Measurements from ENCODE around the gene LIPT1.
"Not testable (repeated sequence)": the region's sequence is repeated elsewhere in the genome, so short reads cannot be mapped to it uniquely, and the experiment has no call there.

LIPT1 gene

DNA sequence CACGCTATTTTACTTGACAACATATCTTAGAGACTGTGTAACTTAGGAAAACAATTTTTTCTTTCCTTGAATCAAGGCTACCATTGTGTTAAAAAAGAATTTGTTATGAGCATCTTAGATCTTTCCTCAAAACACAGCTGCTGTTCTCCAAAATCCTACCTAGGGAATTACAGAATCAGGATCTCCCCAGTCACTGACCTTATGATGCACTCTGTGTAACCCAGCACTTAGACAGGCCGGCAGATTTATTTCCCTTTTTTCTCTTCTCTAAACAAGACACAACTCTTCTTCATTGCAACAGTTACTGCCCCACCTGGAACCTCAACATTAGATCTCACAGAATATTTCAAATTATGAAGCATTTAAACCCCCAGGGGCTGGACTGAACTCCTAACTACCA is 26.8 kb upstream of the LIPT1 start:
- H3K36me3 ChIP-seq (ENCODE audit: control insufficient read depth, insufficient read depth, low read length) = 0 out of 2 replicates have a peak, but pooled peaks cover 2% of the 10 kb centered on the region
- no peak for TF ChIP-seq CTCF (IDR thresholded peaks at IDR 0.05; ENCODE audit: insufficient read depth, low read length, poor library complexity, severe bottlenecking)
- no peak overlapping the region for H3K4me3 ChIP-seq (replicated peaks; ENCODE audit: low read depth, low read length)
- no peak for DNase-seq (ENCODE audit: extremely low read depth, insufficient read length)
- no peaks in the 10 kb centered on the region for H3K27me3 ChIP-seq (replicated peaks; ENCODE audit: control insufficient read depth, insufficient read depth, low read length)

GRCh38 chr2:99135044-99135556 is 19.7 kb upstream of the LIPT1 start:
- not testable (repeated sequence) for DNase-seq (ENCODE audit: extremely low read depth, insufficient read length); H3K27me3 ChIP-seq (replicated peaks; ENCODE audit: control insufficient read depth, insufficient read depth, low read length); H3K36me3 ChIP-seq (ENCODE audit: control insufficient read depth, insufficient read depth, low read length); H3K4me3 ChIP-seq (replicated peaks; ENCODE audit: low read depth, low read length)

GRCh38 chr2:99139003-99139402 is 15.8 kb upstream of the LIPT1 start:
- no peak for TF ChIP-seq CTCF (IDR thresholded peaks at IDR 0.05; ENCODE audit: insufficient read depth, low read length, poor library complexity, severe bottlenecking)
- Histone ChIP-seq H3K4me3 (replicated peaks; ENCODE audit: low read depth, low read length) (no peak overlapping the region), H3K27me3 (replicated peaks; ENCODE audit: control insufficient read depth, insufficient read depth, low read length) (no peaks in the 10 kb centered on the region), H3K36me3 (ENCODE audit: control insufficient read depth, insufficient read depth, low read length) (no peaks in the 10 kb centered on the region)
- DNase-seq (ENCODE audit: extremely low read depth, insufficient read length) = no peak

- no peaks in the 10 kb centered on the region for H3K36me3 ChIP-seq (ENCODE audit: control insufficient read depth, insufficient read depth, low read length)
- peak overlapping the region; percentile 86 for H3K4me3 ChIP-seq (replicated peaks; ENCODE audit: low read depth, low read length)
- TF ChIP-seq CTCF (IDR thresholded peaks at IDR 0.05; ENCODE audit: insufficient read depth, low read length, poor library complexity, severe bottlenecking) = no peak
- no peaks in the 10 kb centered on the region for H3K27me3 ChIP-seq (replicated peaks; ENCODE audit: control insufficient read depth, insufficient read depth, low read length)
- no peak for DNase-seq (ENCODE audit: extremely low read depth, insufficient read length)
These were observed 14.5 kb upstream of the LIPT1 start for GRCh38 chr2:99140056-99140859.

DNA sequence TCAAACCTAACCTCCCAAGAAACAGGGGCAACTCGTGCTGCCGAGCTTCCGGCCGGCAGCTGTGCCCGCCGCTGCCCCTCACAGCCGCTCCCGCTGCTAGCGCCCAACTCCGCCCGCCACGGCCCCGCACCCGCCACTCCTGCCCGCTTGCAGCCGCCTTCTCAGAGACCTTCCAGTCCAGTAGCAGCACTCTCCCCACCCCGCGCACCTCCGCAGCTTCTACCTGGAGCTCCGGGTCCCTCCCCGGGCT is 14.0 kb upstream of the LIPT1 start:
- no peak for TF ChIP-seq CTCF (IDR thresholded peaks at IDR 0.05; ENCODE audit: insufficient read depth, low read length, poor library complexity, severe bottlenecking)
- DNase-seq (ENCODE audit: extremely low read depth, insufficient read length) = no peak
- Histone ChIP-seq H3K4me3 (replicated peaks; ENCODE audit: low read depth, low read length) (peak overlapping the region; percentile 86), H3K36me3 (ENCODE audit: control insufficient read depth, insufficient read depth, low read length) (no peaks in the 10 kb centered on the region), H3K27me3 (replicated peaks; ENCODE audit: control insufficient read depth, insufficient read depth, low read length) (no peaks in the 10 kb centered on the region)

DNA sequence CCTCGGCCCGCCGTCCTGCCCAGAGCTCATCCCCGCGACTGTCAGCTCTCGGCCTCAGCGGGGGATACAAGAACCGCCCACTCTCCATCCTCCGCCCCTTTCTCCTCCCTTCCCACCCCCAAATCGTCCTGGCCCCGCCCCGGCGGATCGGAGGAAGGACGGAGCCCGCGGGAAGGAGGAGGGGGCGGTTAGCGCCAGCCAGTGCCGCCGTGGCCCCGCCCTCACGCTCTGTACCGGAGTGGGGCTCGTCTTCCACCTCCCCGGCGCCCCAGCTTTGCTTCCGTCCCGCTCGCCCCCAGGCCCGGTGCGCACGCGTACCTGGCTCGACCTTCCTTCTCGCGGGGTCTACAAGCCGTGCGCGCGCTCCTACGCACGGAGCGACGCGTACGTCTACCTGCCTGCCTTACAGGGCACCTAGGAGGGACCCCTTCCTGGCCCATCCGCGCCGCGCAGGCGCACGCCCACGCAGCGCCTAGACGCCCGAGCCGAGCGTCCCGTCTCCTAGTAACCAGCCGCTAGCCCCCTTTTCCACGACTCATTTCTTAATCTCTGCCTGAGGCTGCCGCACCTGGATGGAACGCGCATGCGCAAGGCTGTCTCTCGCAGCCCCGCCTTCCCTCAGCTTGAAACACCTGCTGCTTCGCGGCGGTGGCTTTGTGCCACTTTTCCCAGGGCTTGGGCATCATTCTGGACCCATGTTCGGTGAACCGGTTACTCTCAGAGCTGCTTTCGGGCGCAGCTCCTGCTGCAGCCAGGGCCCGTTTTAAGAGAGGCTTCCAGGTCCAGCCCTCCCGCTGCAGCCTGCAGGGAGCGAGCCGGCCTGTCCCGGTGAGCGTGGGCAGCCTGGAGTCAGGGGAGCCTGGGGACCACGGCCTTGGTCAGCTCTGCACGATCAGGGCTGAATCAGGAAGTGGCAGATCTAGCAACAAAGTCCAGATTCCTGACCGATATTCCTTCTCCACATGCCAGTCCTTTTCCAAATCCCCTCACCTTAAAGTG is 13.4 kb upstream of the LIPT1 start, which contains the start of gene C2orf15:
C2orf15 (plus strand) TSS at position 598 of the 999 bp plus-strand sequence. CDS start 8,852 bp downstream, outside the sequence.
- TF ChIP-seq CTCF (IDR thresholded peaks at IDR 0.05; ENCODE audit: insufficient read depth, low read length, poor library complexity, severe bottlenecking) = no peak

More for the DNA sequence above, 13.4 kb upstream of the LIPT1 start, which contains the start of gene C2orf15:
- Histone ChIP-seq H3K36me3 (ENCODE audit: control insufficient read depth, insufficient read depth, low read length) (no peaks in the 10 kb centered on the region), H3K4me3 (replicated peaks; ENCODE audit: low read depth, low read length) (peak within 1 kb of the TSS; percentile 86), H3K27me3 (replicated peaks; ENCODE audit: control insufficient read depth, insufficient read depth, low read length) (no peaks in the 10 kb centered on the region)
- DNase-seq (ENCODE audit: extremely low read depth, insufficient read length) = peak; percentile 97
